ENCODE results near the gene EIF4EBP2. TPM values are rescaled to one million over a fixed set of nuclear protein-coding genes. Genes with fewer than 3 reads are reported as not detected.

The EIF4EBP2 gene
- total RNA-seq, 1 experiment from 2014 or later: 91.9 TPM

- intact Hi-C loops (cut with micrococcal nuclease; ENCODE audit: unreplicated experiment): no loop called here
- CTCF ChIA-PET: no interaction called here
- no peak overlapping the region for H3K4me3 ChIP-seq (ENCODE audit: low read depth, low read length, poor library complexity, severe bottlenecking)
- no peaks in the 10 kb centered on the region for H3K9me3 ChIP-seq (ENCODE audit: low read depth, low read length, poor library complexity, severe bottlenecking)
- H3K36me3 ChIP-seq (ENCODE audit: insufficient read depth, low read length, poor library complexity, severe bottlenecking): no peaks in the 10 kb centered on the region
- peaks cover 33% of the 10 kb centered on the region for H3K27me3 ChIP-seq (replicated peaks; ENCODE audit: insufficient read depth, low read depth, low read length, poor library complexity)
- no peak overlapping the region for H3K27ac ChIP-seq (ENCODE audit: low read depth, low read length, poor library complexity, severe bottlenecking)
- POLR2A ChIA-PET (ENCODE audit: low non-redundant PET): no interaction called here
- DNase-seq (ENCODE audit: low spot score): no peak
- no peak for TF ChIP-seq EZH2 (IDR thresholded peaks at IDR 0.05; ENCODE audit: borderline replicate concordance, low read depth, low read length, poor library complexity, severe bottlenecking)
- TF ChIP-seq, protein P1, sequence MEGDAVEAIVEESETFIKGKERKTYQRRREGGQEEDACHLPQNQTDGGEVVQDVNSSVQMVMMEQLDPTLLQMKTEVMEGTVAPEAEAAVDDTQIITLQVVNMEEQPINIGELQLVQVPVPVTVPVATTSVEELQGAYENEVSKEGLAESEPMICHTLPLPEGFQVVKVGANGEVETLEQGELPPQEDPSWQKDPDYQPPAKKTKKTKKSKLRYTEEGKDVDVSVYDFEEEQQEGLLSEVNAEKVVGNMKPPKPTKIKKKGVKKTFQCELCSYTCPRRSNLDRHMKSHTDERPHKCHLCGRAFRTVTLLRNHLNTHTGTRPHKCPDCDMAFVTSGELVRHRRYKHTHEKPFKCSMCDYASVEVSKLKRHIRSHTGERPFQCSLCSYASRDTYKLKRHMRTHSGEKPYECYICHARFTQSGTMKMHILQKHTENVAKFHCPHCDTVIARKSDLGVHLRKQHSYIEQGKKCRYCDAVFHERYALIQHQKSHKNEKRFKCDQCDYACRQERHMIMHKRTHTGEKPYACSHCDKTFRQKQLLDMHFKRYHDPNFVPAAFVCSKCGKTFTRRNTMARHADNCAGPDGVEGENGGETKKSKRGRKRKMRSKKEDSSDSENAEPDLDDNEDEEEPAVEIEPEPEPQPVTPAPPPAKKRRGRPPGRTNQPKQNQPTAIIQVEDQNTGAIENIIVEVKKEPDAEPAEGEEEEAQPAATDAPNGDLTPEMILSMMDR (conservative IDR thresholded peaks at IDR 0.05; ENCODE audit: low read depth, low read length): no peak
- H3K4me1 ChIP-seq (ENCODE audit: insufficient read depth, low read length, poor library complexity, severe bottlenecking): peaks cover 7% of the 10 kb centered on the region
- no TSS peak for BruUV-seq (replicated peaks)
Observed at GRCh38 chr10:70437721-70438120, 33.8 kb downstream of the EIF4EBP2 start.

DNA sequence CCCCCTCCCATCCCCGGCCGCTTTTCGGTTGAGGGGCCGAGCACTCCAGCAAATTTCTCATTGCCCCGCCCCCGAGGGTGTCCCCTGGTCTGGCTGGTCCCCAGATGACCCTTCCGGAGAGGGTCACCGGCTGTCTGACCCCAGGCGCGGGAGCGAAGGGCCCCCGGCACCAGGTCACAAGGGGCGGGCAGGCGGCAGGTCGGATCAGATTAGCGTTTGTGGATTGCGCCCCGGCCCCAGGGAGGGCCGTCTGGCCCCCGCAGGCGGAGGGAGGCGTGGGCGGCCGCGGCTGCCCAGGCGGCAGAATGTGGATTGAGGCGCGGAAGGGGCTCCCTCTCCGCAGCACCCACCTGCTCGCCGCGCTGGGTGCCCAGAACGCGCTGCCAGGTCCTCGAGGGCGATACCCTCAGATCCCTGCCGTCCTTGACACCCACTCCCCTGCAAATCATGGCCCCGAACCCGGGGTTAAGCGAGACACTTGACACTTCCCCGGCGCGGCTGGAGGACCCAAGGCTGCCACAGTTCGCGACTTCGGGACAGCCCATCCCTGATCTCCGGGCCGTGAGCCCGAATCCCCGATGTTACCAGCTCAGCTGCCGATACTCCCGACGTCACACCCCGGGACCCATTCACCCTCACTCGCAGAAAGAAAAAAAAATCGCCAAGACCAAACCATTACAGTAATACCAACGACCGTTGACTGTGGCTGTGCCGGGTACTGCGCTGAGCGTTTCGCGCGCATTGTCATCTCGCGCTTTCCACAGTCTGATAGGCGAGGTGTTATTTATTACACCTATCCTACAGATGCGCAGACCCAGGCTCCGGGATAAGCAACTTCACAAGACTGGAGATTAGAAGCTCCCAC, 36.6 kb downstream of the EIF4EBP2 start:
- POLR2A ChIA-PET (ENCODE audit: low non-redundant PET): no interaction called here
- H3K4me3 ChIP-seq (ENCODE audit: low read depth, low read length, poor library complexity, severe bottlenecking): peak overlapping the region; percentile 35
- H3K9me3 ChIP-seq (ENCODE audit: low read depth, low read length, poor library complexity, severe bottlenecking): no peaks in the 10 kb centered on the region
- no peaks in the 10 kb centered on the region for H3K36me3 ChIP-seq (ENCODE audit: insufficient read depth, low read length, poor library complexity, severe bottlenecking)
- intact Hi-C loops (cut with micrococcal nuclease; ENCODE audit: unreplicated experiment): no loop called here
- no TSS peak for BruUV-seq (replicated peaks)
- TF ChIP-seq, protein P1 (conservative IDR thresholded peaks at IDR 0.05; ENCODE audit: low read depth, low read length): no peak
- TF ChIP-seq EZH2 (IDR thresholded peaks at IDR 0.05; ENCODE audit: borderline replicate concordance, low read depth, low read length, poor library complexity, severe bottlenecking): no peak
- H3K27ac ChIP-seq (ENCODE audit: low read depth, low read length, poor library complexity, severe bottlenecking): no peak overlapping the region
- DNase-seq (ENCODE audit: low spot score): no peak
- CTCF ChIA-PET: no interaction called here
- peaks cover 33% of the 10 kb centered on the region for H3K27me3 ChIP-seq (replicated peaks; ENCODE audit: insufficient read depth, low read depth, low read length, poor library complexity)
- H3K4me1 ChIP-seq (ENCODE audit: insufficient read depth, low read length, poor library complexity, severe bottlenecking): peaks cover 7% of the 10 kb centered on the region

DNA sequence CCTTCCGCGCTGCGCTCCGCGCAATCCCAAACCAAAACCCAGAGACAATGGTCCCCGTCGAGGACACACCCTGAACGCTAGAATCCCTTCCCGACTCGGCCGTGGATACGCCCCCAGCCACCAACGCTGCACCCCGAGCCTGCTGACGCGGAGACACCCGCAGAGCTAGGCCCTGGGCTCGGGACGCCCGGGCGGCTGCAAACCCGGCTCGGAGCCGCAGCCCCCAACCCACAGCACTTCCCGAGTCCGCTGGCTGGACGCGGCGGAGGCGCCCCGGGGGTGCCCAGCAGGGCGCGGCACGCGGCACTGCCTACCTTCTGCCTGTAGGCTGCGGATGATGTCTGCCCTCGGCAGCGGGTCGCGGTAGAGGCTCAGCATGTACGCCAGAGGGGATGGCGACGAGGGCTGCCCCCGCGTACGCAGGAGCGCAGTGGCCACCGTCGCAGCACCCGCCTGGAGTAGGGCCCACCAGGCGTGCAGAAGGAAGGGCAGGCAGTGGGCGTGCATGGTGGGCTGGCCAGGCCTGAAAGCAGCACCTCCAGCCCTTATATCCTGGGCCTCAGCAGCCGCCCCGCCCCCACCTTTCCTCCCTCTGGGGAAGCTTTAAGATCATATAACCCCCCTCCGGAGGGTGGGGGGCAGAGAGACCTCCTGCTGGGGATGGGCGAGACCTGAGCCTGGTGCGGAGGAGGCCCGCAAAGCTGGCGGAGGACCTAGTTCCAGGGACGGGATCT, 37.4 kb downstream of the EIF4EBP2 start, which contains the start of gene NODAL:
NODAL (minus strand) TSS at position 521 of the 734 bp plus-strand sequence; CDS start at position 507, 14 bp downstream.
- Histone ChIP-seq H3K27ac (ENCODE audit: low read depth, low read length, poor library complexity, severe bottlenecking) (no peak within 1 kb of the TSS), H3K27me3 (replicated peaks; ENCODE audit: insufficient read depth, low read depth, low read length, poor library complexity) (peaks cover 33% of the 10 kb centered on the region), H3K4me3 (ENCODE audit: low read depth, low read length, poor library complexity, severe bottlenecking) (peak within 1 kb of the TSS; percentile 35), H3K9me3 (ENCODE audit: low read depth, low read length, poor library complexity, severe bottlenecking) (no peaks in the 10 kb centered on the region), H3K36me3 (ENCODE audit: insufficient read depth, low read length, poor library complexity, severe bottlenecking) (no peaks in the 10 kb centered on the region), H3K4me1 (ENCODE audit: insufficient read depth, low read length, poor library complexity, severe bottlenecking) (peaks cover 7% of the 10 kb centered on the region)
- CTCF ChIA-PET: no interaction called here
- intact Hi-C loops (cut with micrococcal nuclease; ENCODE audit: unreplicated experiment): no loop called here
- TF ChIP-seq, protein P1 (conservative IDR thresholded peaks at IDR 0.05; ENCODE audit: low read depth, low read length): no peak
- no peak for TF ChIP-seq EZH2 (IDR thresholded peaks at IDR 0.05; ENCODE audit: borderline replicate concordance, low read depth, low read length, poor library complexity, severe bottlenecking)
- DNase-seq (ENCODE audit: low spot score): peak; percentile 43
- POLR2A ChIA-PET (ENCODE audit: low non-redundant PET): no interaction called here
- BruUV-seq (replicated peaks): no TSS peak

All from A673 (cell line).